K562 (cell line): ENCODE results near the gene C11orf65. TPM values are rescaled to one million over a fixed set of nuclear protein-coding genes. Genes with fewer than 3 reads are reported as not detected.
A peak's percentile ranks its signal among the peaks of the same experiment; 100 is the strongest.

Source experiments
- ATAC-seq: fragments of 200-7000 bp; cut with Tn5 transposase; 3 replicates; pipeline ENCODE4 v1.9.1; 2020; ENCODE audit warnings: moderate library complexity
- Bru-seq: library from RNA; stranded (reverse); fragments of 400-500 nt; gene quantifications from one replicate; lab custom pipeline; 2021; lab: Mats Ljungman, UMichigan
- BruChase-seq, 2 experiments: library from RNA; stranded (reverse); fragments of 400-500 nt; gene quantifications; one replicate each; lab custom pipeline; 2021; lab: Mats Ljungman, UMichigan
- BruUV-seq: library from RNA; stranded (reverse); fragments of 400-500 nt; replicated peaks from 2 replicates; lab custom pipeline; 2021; lab: Mats Ljungman, UMichigan
- CTCF ChIA-PET: fragments of 300-600 bp; formaldehyde crosslinking; extraction: SDS; loops from one replicate; lab custom pipeline; 2021; ENCODE audit warnings: low intra/inter-chr PET ratio; lab: Yijun Ruan, JAX
- POLR2A ChIA-PET: fragments of 300-600, 350-650 bp; sonication (Branson Sonifier 250); formaldehyde crosslinking; extraction: SDS; loops from one replicate; lab custom pipeline; 2021; ENCODE audit warnings: antibody characterized with exemption, inconsistent platforms; lab: Yijun Ruan, JAX
- DNase-seq, 4 experiments: peaks; one replicate each; pipeline versions ENCODE4 v3.0.0 to v3.0.0-alpha.2; 2011 to 2018; ENCODE audit warnings: low spot score in 3 of 4, mixed read lengths in 3 of 4; ENCODE audit errors: extremely low read depth in 1 of 4
- FAIRE-seq: peaks from 2 replicates; lab custom pipeline; 2011; peaks lifted over from hg19 to GRCh38; lab: Jason Lieb, UNC
- H2AFZ ChIP-seq: 2 replicates; pipeline ENCODE4 v1.6.0; 2011; ENCODE audit warnings: low read depth, low read length, control low read depth, inconsistent platforms
- H3K27ac ChIP-seq: fragments of 200-600 bp; 3 replicates; pipeline ENCODE4 v1.8.0; 2011; ENCODE audit warnings: low read depth, mild to moderate bottlenecking, control low read depth, inconsistent platforms, low read length, moderate library complexity, mixed read lengths; ENCODE audit errors: extremely low read depth
- H3K27me3 ChIP-seq, 2 experiments: fragments of 300-600 bp in 1 of 2; 2 replicates in 1 of 2; 3 replicates in 1 of 2; pipeline versions ENCODE4 v1.6.0 to v1.8.0; 2011; ENCODE audit warnings: inconsistent platforms in 2 of 2, low read length in 2 of 2, mild to moderate bottlenecking in 1 of 2, mixed read lengths in 1 of 2, moderate library complexity in 1 of 2; ENCODE audit not compliant: control insufficient read depth in 2 of 2, insufficient read depth in 2 of 2
- H3K36me3 ChIP-seq: fragments of 300-600 bp; 3 replicates; pipeline ENCODE4 v1.8.0; 2011; ENCODE audit warnings: mild to moderate bottlenecking, low read length, inconsistent platforms; ENCODE audit not compliant: control insufficient read depth, insufficient read depth
- H3K4me1 ChIP-seq, 2 experiments: fragments of 200-600 bp in 1 of 2; replicated peaks in 1 of 2; 2 replicates in 1 of 2; 3 replicates in 1 of 2; pipeline versions ENCODE4 v1.5.1 to v1.8.0; 2011; ENCODE audit warnings: inconsistent platforms in 2 of 2, low read length in 2 of 2, mild to moderate bottlenecking in 1 of 2, mixed read lengths in 1 of 2, moderate library complexity in 1 of 2; ENCODE audit not compliant: control insufficient read depth in 2 of 2, insufficient read depth in 2 of 2
- H3K4me2 ChIP-seq: 2 replicates; pipeline ENCODE4 v1.6.1; 2011; ENCODE audit warnings: low read length, control low read depth, inconsistent platforms, mixed read lengths; ENCODE audit not compliant: insufficient read depth
- H3K4me3 ChIP-seq: fragments of 200-600 bp; sonication (generic), shearing (Covaris generic); 2 replicates; pipeline ENCODE4 v1.5.1; 2016; ENCODE audit warnings: control low read depth, inconsistent platforms
- H3K79me2 ChIP-seq: fragments of 200-600 bp; 3 replicates; pipeline ENCODE4 v1.8.0; 2011; ENCODE audit warnings: low read length, inconsistent platforms; ENCODE audit not compliant: control insufficient read depth, insufficient read depth
- H3K9ac ChIP-seq, 2 experiments: 2 replicates each; pipeline versions ENCODE4 v1.6.0 to v1.6.1; 2011; ENCODE audit warnings: low read depth in 2 of 2, low read length in 2 of 2, control low read depth in 1 of 2, inconsistent platforms in 1 of 2, mild to moderate bottlenecking in 1 of 2, mixed read lengths in 1 of 2; ENCODE audit not compliant: insufficient read depth in 1 of 2
- H3K9me1 ChIP-seq: one replicate; pipeline ENCODE4 v1.6.0; 2011; ENCODE audit warnings: inconsistent platforms, mild to moderate bottlenecking, low read length, moderate library complexity; ENCODE audit not compliant: control insufficient read depth, insufficient read depth
- H3K9me3 ChIP-seq: replicated peaks from 2 replicates; pipeline ENCODE4 v1.5.1; 2011; ENCODE audit warnings: low read depth, low read length, inconsistent platforms; ENCODE audit not compliant: control insufficient read depth, insufficient read depth
- H4K20me1 ChIP-seq: replicated peaks from 2 replicates; pipeline ENCODE4 v1.6.1; 2011; ENCODE audit warnings: low read length, inconsistent platforms, mixed read lengths; ENCODE audit not compliant: control insufficient read depth, insufficient read depth
- C11orf30 ChIP-seq: fragments of 450-650 bp; IDR thresholded peaks from 2 replicates; pipeline ENCODE4 v1.6.1; 2016; ENCODE audit warnings: low read depth, mild to moderate bottlenecking
- CHCHD3 ChIP-seq: fragments of 250-450 bp; sonication (Bioruptor Pico); IDR thresholded peaks from 2 replicates; pipeline ENCODE4 v2.1.2; 2022; ENCODE audit warnings: mild to moderate bottlenecking
- E2F8 ChIP-seq: fragments of 450-650 bp; IDR thresholded peaks from 2 replicates; pipeline ENCODE4 v1.7.1; 2018; ENCODE audit warnings: mild to moderate bottlenecking, low read depth; ENCODE audit not compliant: partially characterized antibody
- ELF1 ChIP-seq: fragments of 200-800 bp; sonication (Bioruptor generic); IDR thresholded peaks from 2 replicates; pipeline ENCODE4 v1.6.1; 2016; ENCODE audit warnings: missing genetic modification characterization, missing compliant biosample characterization
- FOXA1 ChIP-seq: fragments of 450-650 bp; IDR thresholded peaks from 2 replicates; pipeline ENCODE4 v1.6.1; 2016; ENCODE audit warnings: mild to moderate bottlenecking, borderline replicate concordance
- HMG20B ChIP-seq: fragments of 250-450 bp; sonication (Bioruptor Pico); IDR thresholded peaks from 2 replicates; pipeline ENCODE4 v1.5.0; 2021; ENCODE audit warnings: mild to moderate bottlenecking
- LEF1 ChIP-seq: fragments of 450-650 bp; IDR thresholded peaks from 2 replicates; pipeline ENCODE4 v1.6.1; 2016; ENCODE audit warnings: mild to moderate bottlenecking
- MAFF ChIP-seq: IDR thresholded peaks from 2 replicates; pipeline ENCODE4 v1.6.1; 2012; ENCODE audit warnings: low read length, improper control_type of control experiment
- MXI1 ChIP-seq: IDR thresholded peaks from 2 replicates; pipeline ENCODE4 v1.6.1; 2011; ENCODE audit warnings: low read depth, mild to moderate bottlenecking, improper control_type of control experiment, low read length
- POLR2AphosphoS2 ChIP-seq: IDR thresholded peaks from 2 replicates; pipeline ENCODE4 v1.6.1; 2012; ENCODE audit warnings: low read length, improper control_type of control experiment
- SIN3A ChIP-seq, 2 experiments: fragments of 150-350 bp in 1 of 2; IDR thresholded peaks; 2 replicates each; pipeline ENCODE4 v1.6.1; 2011 to 2016; ENCODE audit warnings: borderline replicate concordance in 2 of 2, low read depth in 2 of 2, low read length in 2 of 2, mild to moderate bottlenecking in 2 of 2, moderate library complexity in 2 of 2; ENCODE audit not compliant: control insufficient read depth in 1 of 2
- SRSF3 ChIP-seq: fragments of 200-400 bp; formaldehyde crosslinking; IDR thresholded peaks from 2 replicates; pipeline ENCODE4 v1.6.1; 2016; ENCODE audit warnings: mild to moderate bottlenecking, low read length, moderate library complexity; ENCODE audit not compliant: insufficient read depth
- TCF15 ChIP-seq: fragments of 250-450 bp; sonication (Bioruptor Pico); IDR thresholded peaks from 2 replicates; pipeline ENCODE4 v1.8.0; 2022; ENCODE audit warnings: moderate library complexity, mild to moderate bottlenecking, inconsistent platforms
- U2AF1 ChIP-seq: fragments of 200-400 bp; formaldehyde crosslinking; optimal IDR thresholded peaks from 2 replicates; pipeline ENCODE3; 2017; ENCODE audit warnings: mild to moderate bottlenecking, low read depth, low read length, moderate library complexity
- WGBS: fragments of 100-300 bp; shearing (Covaris generic); methylation state at CpG from one replicate; pipeline ENCODE4 v1.1.6; 2016; ENCODE audit warnings: low coverage, mixed read lengths; ENCODE audit not compliant: insufficient coverage; ENCODE audit errors: missing lambda C conversion rate; 5-methylcytosine and 5-hydroxymethylcytosine counted together
- in situ Hi-C: fragments of 300-500 bp; cut with MboI; formaldehyde crosslinking; loops from 4 replicates; pipeline ENCODE4 v1.15.0; 2018; ENCODE audit warnings: inconsistent platforms, mixed read lengths
- intact Hi-C: fragments of 100-400 bp; cut with micrococcal nuclease; formaldehyde crosslinking; loops from 2 replicates; pipeline ENCODE4 v1.14.2; 2022
- long read RNA-seq, 3 experiments: library from polyadenylated mRNA in 2 of 3; library from RNA in 1 of 3; unstranded in 2 of 3; stranded (forward) in 1 of 3; transcript quantifications; one replicate each; pipeline ENCODE4 v2.0.0, GENCODE V29; 2019 to 2022
- polyA minus RNA-seq, 3 experiments: library from RNA; depleted of rRNA, polyadenylated mRNA; stranded (reverse); fragments of >200 nt; gene quantifications; 2 replicates each; pipeline ENCODE4 v1.2.3, GENCODE V29; 2011
- polyA plus RNA-seq, 8 experiments: library from polyadenylated mRNA; depleted of rRNA in 4 of 8; stranded (reverse) in 5 of 8; unstranded in 3 of 8; fragments of >200 nt; fragmentation: Nextera tagmentation in 2 of 8; fragmentation: Illumina TruSeq in 1 of 8; extraction: Ambion mirVana in 2 of 8; extraction: Trizol in 1 of 8; gene quantifications; 2 replicates each; pipeline versions ENCODE4 v1.2.1 to v1.2.3, GENCODE V29; 2011 to 2014; ENCODE audit warnings: inconsistent platforms in 1 of 8, missing spikeins in 1 of 8
- total RNA-seq, 7 experiments: library from RNA; depleted of rRNA in 6 of 7; stranded (reverse); fragments of >200 nt in 6 of 7; fragmentation: Illumina TruSeq in 2 of 7; extraction: Trizol in 2 of 7; gene quantifications; 2 replicates each; pipeline versions ENCODE4 v1.2.1 to v1.2.3, GENCODE V29; 2011 to 2021; ENCODE audit warnings: low replicate concordance in 1 of 7

Gene C11orf65
- total RNA-seq (2011; cell fraction: chromatin; rRNA removed; ENCODE audit: low replicate concordance): 1.4 and 4.3 TPM in 2 replicates
- total RNA-seq (2011; cell fraction: nucleolus; rRNA removed): 0.67 and 1.3 TPM in 2 replicates
- 1.2 and 4.7 TPM in 2 replicates for total RNA-seq (2011; cell fraction: nucleoplasm; rRNA removed)
- total RNA-seq (2014; rRNA removed) (1.1 and 1.2 TPM in 2 replicates), total RNA-seq (2014; rRNA removed; fragmentation: Illumina TruSeq; extraction: Trizol) (1.5 and 1.8 TPM in 2 replicates), total RNA-seq (2015; rRNA removed; fragmentation: Illumina TruSeq; extraction: Trizol) (1.1 and 1.4 TPM in 2 replicates), total RNA-seq (2021) (0.81 and 1.1 TPM in 2 replicates), polyA plus RNA-seq (2011; rRNA removed) (1.2 TPM in 2 replicates), polyA plus RNA-seq (2014; fragmentation: Illumina TruSeq; extraction: Trizol) (1.4 and 1.6 TPM in 2 replicates), polyA plus RNA-seq (2014; fragmentation: Nextera tagmentation; extraction: Ambion mirVana) (1 to 10 TPM; 1.0 to 1.7 TPM), polyA plus RNA-seq (2014; rRNA removed) (1.4 and 2.1 TPM in 2 replicates), polyA minus RNA-seq (2011; rRNA and poly(A)+ RNA removed) (2.5 and 2.7 TPM in 2 replicates), Bru-seq, nascent RNA (percentile 44 among the genes with signal in this experiment), BruChase-seq, experiment 1, labeled RNA remaining after a 2-hour chase (percentile 49 among the genes with signal in this experiment), BruChase-seq, experiment 2, labeled RNA remaining after a 6-hour chase (percentile 48 among the genes with signal in this experiment)
- 0.06 and 0.62 TPM in 2 replicates for polyA plus RNA-seq (2011; cell fraction: cytosol; rRNA removed)
- polyA plus RNA-seq (2011; cell fraction: nucleus; rRNA removed): 0.85 and 1.00 TPM in 2 replicates
- 0.99 and 1.1 TPM in 2 replicates for polyA plus RNA-seq (2012)
- polyA minus RNA-seq (2011; cell fraction: cytosol; rRNA and poly(A)+ RNA removed): not detected in 2 replicates
- 1.3 and 2.2 TPM in 2 replicates for polyA minus RNA-seq (2011; cell fraction: nucleus; rRNA and poly(A)+ RNA removed)
- long read RNA-seq, experiment 1, partial matches to known transcripts: 1 of 4 reads
- long read RNA-seq, experiment 1, other reads (novel, unspliced or antisense): 3 of 4 reads
- long read RNA-seq, experiment 2, partial matches to known transcripts: 0 of 2 reads
- long read RNA-seq, experiment 2, other reads (novel, unspliced or antisense): 2 of 2 reads
- long read RNA-seq, experiment 3, partial matches to known transcripts: 0 of 3 reads
- long read RNA-seq, experiment 3, other reads (novel, unspliced or antisense): 3 of 3 reads

GRCh38 chr11:108467091-108467823 is at the start of gene C11orf65:
C11orf65 (minus strand) TSS chr11:108467529; CDS start chr11:108461559, 5,970 bp downstream.
- H4K20me1 ChIP-seq: no peaks in the 10 kb centered on the region
- H3K9me3 ChIP-seq: no peaks in the 10 kb centered on the region
- no peaks in the 10 kb centered on the region for H3K36me3 ChIP-seq
- ChIA-PET POLR2A (interaction anchor here (0.6 to 1.9 kb wide), 9 partner anchors 11 to 1828 kb away, joined by 3 to 11 read pairs (median 3); no protein-coding TSS in a partner anchor), CTCF (interaction anchor here (0.7 kb wide), 1 partner anchor 251 kb away, joined by 3 read pairs; no protein-coding TSS in a partner anchor)
- peak; percentile 98 for ATAC-seq
- H3K9me1 ChIP-seq: no peaks in the 10 kb centered on the region
- peak within 1 kb of the TSS; percentile 54 for H3K4me3 ChIP-seq
- DNase-seq: peak; percentile 94 to 97 (median 95)
- H3K27ac ChIP-seq: peak within 1 kb of the TSS; percentile 91
- peak within 1 kb of the TSS; percentile 77 for H2AFZ ChIP-seq
- TSS peak; percentile 94 for BruUV-seq
- intact Hi-C loops: loop anchor here (2.0 kb wide), 1 partner anchor 244 kb away; the partner anchor contains the start of genes ATM and NPAT
- peak; percentile 98 for FAIRE-seq
- under 1% methylated on average over 35 of the region's 35 CpGs for WGBS
- peaks cover 6 to 8% of the 10 kb centered on the region in 2 experiments; a peak in 4 of 5 replicates for H3K4me1 ChIP-seq
- peak within 1 kb of the TSS; percentile 92 to 96 for H3K9ac ChIP-seq
- peak within 1 kb of the TSS; percentile 85 for H3K4me2 ChIP-seq
- no peaks in the 10 kb centered on the region for H3K27me3 ChIP-seq
- in situ Hi-C loops: no loop called here
- no peaks in the 10 kb centered on the region for H3K79me2 ChIP-seq
- no peak for TF ChIP-seq MAFF
- no peak for TF ChIP-seq MXI1
- no peak for TF ChIP-seq U2AF1
- no peak for TF ChIP-seq SRSF3
- 0 out of 2 replicates have a peak, but pooled peaks have one; percentile 13 for TF ChIP-seq LEF1
- TF ChIP-seq CHCHD3 (CRISPR knock-in tag): no peak
- no peak for TF ChIP-seq HMG20B (CRISPR knock-in tag)
- TF ChIP-seq FOXA1: no peak
- peak; percentile 63 to 78; a peak in 1 of 4 replicates for TF ChIP-seq SIN3A (IDR thresholded peaks at IDR 0.05; ENCODE audit: borderline replicate concordance in 2 of 2, control insufficient read depth in 1 of 2, low read depth in 2 of 2, low read length in 2 of 2)
- peak; percentile 62 for TF ChIP-seq E2F8
- no peak for TF ChIP-seq TCF15
- peak; percentile 91 for TF ChIP-seq C11orf30
- TF ChIP-seq POLR2AphosphoS2: peak; percentile 90; the same call in 1 of the 2 replicates
- no peak for TF ChIP-seq ELF1 (tag)
